Esophagus squamous epithelium (tissue), 5 donors: ENCODE measurements around the gene SFMBT2. TPM values are rescaled to one million over a fixed set of nuclear protein-coding genes. Genes with fewer than 3 reads are reported as not detected.

Source experiments
- DNase-seq: peaks from one replicate; lab custom pipeline; 2025; lab: John Stamatoyannopoulos, UW
- H3K27ac ChIP-seq, 4 donors: fragments of 200-600 bp; sonication (generic); one replicate each; pipeline ENCODE4 v1.5.1; 2016 to 2019; ENCODE audit warnings: mild to moderate bottlenecking in 1 of 4
- H3K27me3 ChIP-seq, 4 donors: fragments of 200-600 bp; sonication (generic); 1 replicate in 3 of 4; 2 replicates in 1 of 4; pipeline versions ENCODE4 v1.5.1 to v1.6.0; 2017 to 2021; ENCODE audit warnings: antibody characterized with exemption in 1 of 4
- H3K36me3 ChIP-seq, 3 donors: fragments of 200-600 bp; sonication (generic); one replicate each; pipeline ENCODE4 v1.5.1; 2016 to 2019
- H3K4me1 ChIP-seq, 3 donors: fragments of 200-600 bp; sonication (generic); one replicate each; pipeline ENCODE4 v1.5.1; 2017 to 2019
- H3K4me3 ChIP-seq, 4 donors: fragments of 200-600 bp; sonication (generic); 1 replicate in 3 of 4; 2 replicates in 1 of 4; pipeline ENCODE4 v1.5.1; 2016 to 2019; ENCODE audit warnings: mild to moderate bottlenecking in 2 of 4, moderate library complexity in 1 of 4
- H3K9me3 ChIP-seq, 3 donors: fragments of 200-600 bp; sonication (generic); one replicate each; pipeline ENCODE4 v1.5.1; 2016 to 2019
- POLR2A ChIP-seq, 4 donors: fragments of 450-650 bp; IDR thresholded peaks; one replicate each; pipeline ENCODE4 v1.6.1; 2017; ENCODE audit warnings: antibody characterized with exemption in 4 of 4, mild to moderate bottlenecking in 4 of 4, moderate library complexity in 3 of 4
- WGBS, 2 donors: methylation state at CpG; one replicate each; pipeline ENCODE4 v1.1.5; 2018; 5-methylcytosine and 5-hydroxymethylcytosine counted together
- intact Hi-C: fragments of 100-400 bp; cut with DNase I; formaldehyde crosslinking; loops from one replicate; pipeline ENCODE4 v1.15.0; 2022
- total RNA-seq, 4 donors: library from RNA; depleted of rRNA; stranded (reverse); fragments of >200 nt; gene quantifications; one replicate each; pipeline ENCODE4 v1.1.0, GENCODE V29; 2016
- TF ChIP-seq, protein P1 (sequence below), 6 experiments: fragments of 450-650 bp in 4 of 6; fragments of 200-600 bp in 2 of 6; sonication (generic) in 2 of 6; IDR thresholded peaks; one replicate each; pipeline ENCODE4 v1.5.1; 2016 to 2019; ENCODE audit warnings: antibody characterized with exemption in 6 of 6, mild to moderate bottlenecking in 4 of 6, moderate library complexity in 4 of 6
- donor health status: DM: yes; HTN: yes; CAD: no.

The SFMBT2 gene
- 1 to 10 TPM in 3 of 4 donors, under 1 TPM in 1; 0.72 to 5.0 (median 1.4) TPM for total RNA-seq

DNA sequence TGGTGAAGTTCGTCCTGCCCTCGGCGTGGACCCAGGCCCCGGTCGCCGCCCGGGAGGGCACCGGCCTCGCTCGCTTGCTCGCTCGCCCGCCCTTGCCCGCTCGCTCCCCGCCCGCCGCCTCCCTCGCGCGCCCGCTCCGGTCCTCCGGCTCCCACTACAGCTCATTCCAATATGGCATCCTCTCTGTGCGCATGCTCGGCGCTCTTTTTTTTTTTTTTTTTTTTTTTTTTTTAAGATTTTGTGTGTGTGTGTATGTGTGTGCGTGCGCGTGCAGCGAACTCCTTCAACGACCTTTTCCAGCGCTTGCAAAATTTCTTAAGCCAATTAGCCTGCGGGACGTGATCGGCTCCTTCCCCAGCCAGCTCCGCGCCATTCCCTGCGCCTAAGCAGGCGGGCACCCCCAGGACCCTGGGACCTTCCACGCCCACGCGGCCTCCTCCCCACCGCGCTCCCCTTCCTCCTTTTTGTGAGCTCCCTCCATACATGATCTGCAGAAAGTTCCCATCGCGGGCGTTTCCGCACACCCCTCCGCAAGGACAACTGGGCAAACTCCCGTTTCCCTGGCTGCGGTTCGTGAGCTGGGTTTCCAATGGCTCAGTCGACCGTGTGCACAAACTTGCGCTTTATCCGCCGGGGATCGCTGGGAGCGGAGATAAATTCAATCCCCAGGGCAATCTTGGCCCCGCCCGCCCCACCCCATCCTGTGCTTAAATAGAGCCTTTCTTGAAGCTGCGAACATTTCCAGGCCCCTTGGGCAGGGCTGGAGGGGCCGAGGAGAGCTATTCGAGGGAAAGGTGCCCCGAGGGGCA lies at the start of gene SFMBT2:
TSS of gene SFMBT2 (minus strand) at position 173 of the 809 bp plus-strand sequence. CDS start 29,136 bp downstream, outside the sequence.
- H3K4me1 ChIP-seq = peaks cover 28 to 67% (median 37%) of the 10 kb centered on the region in 3 donors
- peaks cover 8 to 87% (median 12%) of the 10 kb centered on the region in 4 donors for H3K27me3 ChIP-seq
- WGBS, 2 donors = 0 to 1% methylated on average over 34 to 54 of the region's 66 CpGs
- DNase-seq = no peak
- no peaks in the 10 kb centered on the region for H3K9me3 ChIP-seq
- TF ChIP-seq POLR2A (IDR thresholded peaks at IDR 0.05) = peak in 1 of 4 donors; percentile 18
- TF ChIP-seq, protein P1, sequence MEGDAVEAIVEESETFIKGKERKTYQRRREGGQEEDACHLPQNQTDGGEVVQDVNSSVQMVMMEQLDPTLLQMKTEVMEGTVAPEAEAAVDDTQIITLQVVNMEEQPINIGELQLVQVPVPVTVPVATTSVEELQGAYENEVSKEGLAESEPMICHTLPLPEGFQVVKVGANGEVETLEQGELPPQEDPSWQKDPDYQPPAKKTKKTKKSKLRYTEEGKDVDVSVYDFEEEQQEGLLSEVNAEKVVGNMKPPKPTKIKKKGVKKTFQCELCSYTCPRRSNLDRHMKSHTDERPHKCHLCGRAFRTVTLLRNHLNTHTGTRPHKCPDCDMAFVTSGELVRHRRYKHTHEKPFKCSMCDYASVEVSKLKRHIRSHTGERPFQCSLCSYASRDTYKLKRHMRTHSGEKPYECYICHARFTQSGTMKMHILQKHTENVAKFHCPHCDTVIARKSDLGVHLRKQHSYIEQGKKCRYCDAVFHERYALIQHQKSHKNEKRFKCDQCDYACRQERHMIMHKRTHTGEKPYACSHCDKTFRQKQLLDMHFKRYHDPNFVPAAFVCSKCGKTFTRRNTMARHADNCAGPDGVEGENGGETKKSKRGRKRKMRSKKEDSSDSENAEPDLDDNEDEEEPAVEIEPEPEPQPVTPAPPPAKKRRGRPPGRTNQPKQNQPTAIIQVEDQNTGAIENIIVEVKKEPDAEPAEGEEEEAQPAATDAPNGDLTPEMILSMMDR (IDR thresholded peaks at IDR 0.05) = no peak
- peak within 1 kb of the TSS; percentile 69 to 83 (median 74) for H3K27ac ChIP-seq
- intact Hi-C loops = loop anchor here (5.0 kb wide), 1 partner anchor 739 kb away; no protein-coding TSS in a partner anchor
- H3K36me3 ChIP-seq = no peaks in the 10 kb centered on the region
- H3K4me3 ChIP-seq = peak within 1 kb of the TSS; percentile 53 to 72 (median 64)

DNA sequence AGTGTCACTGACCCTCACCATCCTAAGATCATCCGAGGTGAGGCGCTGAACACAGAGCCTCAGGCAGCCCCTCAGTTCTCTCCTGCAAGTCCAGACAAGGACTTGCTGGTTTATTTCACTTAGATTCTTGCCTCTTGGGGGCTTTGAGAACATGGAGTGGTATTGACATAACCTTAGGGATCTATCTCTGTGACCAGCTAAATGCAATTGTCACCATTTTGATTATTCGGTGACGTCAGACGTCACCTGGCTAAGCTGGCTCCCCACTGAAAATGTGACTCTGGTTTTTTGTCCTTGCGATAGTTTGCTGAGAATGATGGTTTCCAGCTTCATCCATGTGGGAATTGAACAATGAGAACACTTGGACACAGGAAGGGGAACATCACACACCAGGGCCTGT lies 49.2 kb upstream of the SFMBT2 start:
- TF ChIP-seq, protein P1 (IDR thresholded peaks at IDR 0.05) = no peak
- TF ChIP-seq POLR2A (IDR thresholded peaks at IDR 0.05) = no peak
- Histone ChIP-seq H3K27me3 (peaks cover 0 to 5% (median 0%) of the 10 kb centered on the region in 4 donors), H3K27ac (no peak overlapping the region), H3K4me3 (no peak overlapping the region), H3K4me1 (no peaks in the 10 kb centered on the region), H3K36me3 (no peaks in the 10 kb centered on the region), H3K9me3 (no peaks in the 10 kb centered on the region)
- intact Hi-C loops = no loop called here
- 91 to 96% methylated on average over 6 of the region's 6 CpGs for WGBS, 2 donors
- no peak for DNase-seq

DNA sequence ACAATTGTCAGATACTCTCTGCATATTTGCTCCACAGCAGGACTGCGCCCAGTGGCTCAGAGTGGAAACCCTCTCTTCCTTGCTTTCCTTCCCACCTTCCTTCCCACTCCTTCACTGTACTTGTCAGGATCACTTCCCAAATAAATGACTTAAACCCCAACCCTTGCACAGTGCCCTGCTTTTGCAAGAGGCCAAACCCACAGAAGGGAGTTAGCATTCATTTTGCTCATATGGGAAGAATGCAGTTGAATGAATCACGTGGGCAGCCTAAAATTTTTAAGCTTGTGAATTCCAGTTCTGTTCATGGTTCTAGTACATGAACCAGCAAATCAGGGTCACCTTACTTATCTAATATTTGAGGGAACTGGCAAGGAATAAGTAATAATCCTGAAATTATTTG lies 47.7 kb upstream of the SFMBT2 start:
- H3K27me3 ChIP-seq = peaks cover 0 to 5% (median 0%) of the 10 kb centered on the region in 4 donors
- H3K9me3 ChIP-seq = no peaks in the 10 kb centered on the region
- H3K4me1 ChIP-seq = no peaks in the 10 kb centered on the region
- no peak for DNase-seq
- 60 to 63% methylated on average over 2 of the region's 2 CpGs for WGBS, 2 donors
- intact Hi-C loops = no loop called here
- H3K27ac ChIP-seq = no peak overlapping the region
- TF ChIP-seq, protein P1 (IDR thresholded peaks at IDR 0.05) = no peak
- no peaks in the 10 kb centered on the region for H3K36me3 ChIP-seq
- no peak overlapping the region for H3K4me3 ChIP-seq

DNA sequence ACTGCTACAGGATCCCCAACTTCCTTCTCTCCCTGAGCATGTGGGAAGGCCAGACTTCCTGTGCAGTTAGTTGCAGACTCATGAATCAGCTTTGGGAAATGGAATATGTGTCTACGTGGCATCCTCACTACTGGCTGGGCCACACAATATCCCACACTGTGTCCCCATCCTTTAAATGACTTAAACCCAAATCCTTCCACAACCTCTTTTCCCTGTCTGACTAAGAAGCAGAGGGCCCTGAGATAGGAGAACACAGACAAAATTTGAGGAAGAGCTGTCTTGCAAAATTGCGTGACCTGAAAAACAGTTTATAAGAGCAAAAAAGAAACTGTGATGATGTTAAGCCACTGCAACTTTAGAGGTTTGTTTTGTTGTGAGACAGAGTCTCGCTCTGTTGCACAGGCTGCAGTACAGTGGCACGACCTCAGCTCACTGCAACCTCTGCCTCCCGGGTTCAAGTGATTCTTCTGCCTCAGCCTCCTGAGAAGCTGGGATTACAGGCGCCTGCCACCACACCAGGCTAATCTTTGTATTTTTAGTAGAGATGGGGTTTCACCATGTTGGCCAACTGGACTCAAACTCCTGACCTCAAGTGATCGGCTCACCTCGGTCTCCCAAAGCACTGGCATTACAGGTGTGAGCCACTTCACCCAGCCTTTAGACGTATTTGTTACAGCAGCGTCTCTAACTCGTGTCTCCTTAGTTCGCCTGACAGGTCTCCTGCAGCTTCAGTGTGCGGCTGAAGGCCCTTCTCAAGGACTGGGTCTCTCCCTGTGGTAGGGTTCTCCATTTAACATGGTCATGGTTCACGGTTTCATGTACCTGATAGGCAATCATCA lies 46.9 kb upstream of the SFMBT2 start:
- WGBS, 2 donors = 72 to 84% methylated on average over 14 of the region's 14 CpGs
- DNase-seq = no peak
- TF ChIP-seq, protein P1 (IDR thresholded peaks at IDR 0.05) = no peak
- no peak for TF ChIP-seq POLR2A (IDR thresholded peaks at IDR 0.05)
- no peak overlapping the region for H3K4me3 ChIP-seq
- intact Hi-C loops = no loop called here
- peaks cover 0 to 5% (median 0%) of the 10 kb centered on the region in 4 donors for H3K27me3 ChIP-seq
- H3K4me1 ChIP-seq = no peaks in the 10 kb centered on the region
- H3K36me3 ChIP-seq = no peaks in the 10 kb centered on the region
- H3K27ac ChIP-seq = no peak overlapping the region
- no peaks in the 10 kb centered on the region for H3K9me3 ChIP-seq
